ENCODE measurements around the gene C12orf60.

C12orf60 gene

DNA sequence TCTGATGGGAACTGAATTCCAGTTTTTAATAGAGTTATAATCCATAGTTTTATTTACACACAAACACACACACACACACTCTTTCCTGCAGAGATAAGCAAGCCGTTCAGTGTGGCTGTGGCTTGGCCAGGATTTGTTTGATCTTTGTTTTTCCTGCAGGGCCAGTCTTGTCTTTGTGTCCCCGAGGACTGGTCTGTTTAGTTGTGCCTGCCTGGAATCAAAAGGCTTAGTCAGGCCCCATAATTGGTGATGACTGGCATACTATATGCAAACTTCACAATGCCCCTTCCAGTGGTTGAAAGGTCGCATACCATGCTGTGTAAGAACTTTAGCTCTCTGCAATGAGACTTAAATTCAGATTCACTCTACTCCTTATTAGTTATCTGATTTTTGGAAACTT lies 26.2 kb upstream of the C12orf60 start:
- no peak for DNase-seq

GRCh38 chr12:14779834-14780233 lies 23.6 kb upstream of the C12orf60 start:
- DNase-seq, result no peak

- DNase-seq, result no peak
These were observed 22.6 kb upstream of the C12orf60 start for GRCh38 chr12:14780859-14781258.

DNA sequence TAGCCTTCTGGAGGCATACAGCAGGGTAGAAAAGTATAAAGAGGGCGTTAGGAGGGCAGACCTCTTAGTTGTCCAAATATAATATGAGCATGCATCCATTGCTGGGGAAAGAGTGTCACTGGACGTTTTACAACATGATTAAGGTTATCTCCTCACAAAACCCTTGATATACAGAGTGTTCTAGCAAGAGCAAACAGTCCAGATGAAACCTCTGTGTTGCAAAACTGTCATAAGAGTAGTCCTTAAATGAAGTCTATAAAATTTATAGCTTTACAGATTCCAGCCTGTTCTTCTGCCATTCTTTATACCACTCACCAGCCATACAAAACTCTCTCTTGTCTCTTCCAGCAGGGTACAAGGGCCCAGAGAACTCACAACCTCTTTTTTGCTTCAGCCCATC lies 21.9 kb upstream of the C12orf60 start:
- DNase-seq, result no peak

DNA sequence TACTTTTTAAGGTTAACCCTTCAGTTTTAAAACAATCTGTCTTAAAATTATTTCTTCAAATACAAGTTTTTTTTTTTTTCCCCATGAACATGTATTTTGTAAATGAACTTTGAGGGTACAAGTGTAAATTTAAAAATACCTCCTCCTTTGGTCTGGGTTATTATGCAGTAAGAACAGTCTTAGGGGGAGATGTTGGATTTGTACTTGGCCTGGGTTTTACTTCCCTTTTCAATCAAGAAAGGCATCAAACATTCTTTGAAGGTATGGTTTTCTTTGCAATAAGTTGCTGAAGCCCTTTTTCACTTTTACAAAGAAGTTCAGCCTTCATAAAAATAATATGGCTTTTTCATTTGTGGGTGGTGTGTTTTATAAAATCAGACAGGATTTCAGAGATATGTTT lies 20.7 kb upstream of the C12orf60 start:
- no peak for DNase-seq

DNA sequence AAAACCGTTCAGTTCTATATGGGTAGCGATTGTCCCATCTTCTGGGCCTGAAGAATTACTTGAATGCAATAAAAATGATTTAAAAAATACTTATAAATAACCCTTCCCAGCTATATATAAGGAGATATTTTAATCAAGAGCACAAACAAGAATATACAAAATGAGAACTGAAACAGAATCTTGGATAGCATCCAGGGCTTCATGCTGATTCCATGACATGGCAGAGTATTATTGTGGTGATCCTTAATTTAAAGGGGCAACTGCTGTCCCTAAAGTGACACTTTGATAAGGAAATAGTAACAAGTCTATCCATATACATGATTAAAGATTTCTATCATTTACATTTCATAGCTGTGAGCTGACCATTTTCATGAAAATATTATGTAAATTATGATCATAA lies 19.0 kb upstream of the C12orf60 start:
- DNase-seq, result no peak

DNA sequence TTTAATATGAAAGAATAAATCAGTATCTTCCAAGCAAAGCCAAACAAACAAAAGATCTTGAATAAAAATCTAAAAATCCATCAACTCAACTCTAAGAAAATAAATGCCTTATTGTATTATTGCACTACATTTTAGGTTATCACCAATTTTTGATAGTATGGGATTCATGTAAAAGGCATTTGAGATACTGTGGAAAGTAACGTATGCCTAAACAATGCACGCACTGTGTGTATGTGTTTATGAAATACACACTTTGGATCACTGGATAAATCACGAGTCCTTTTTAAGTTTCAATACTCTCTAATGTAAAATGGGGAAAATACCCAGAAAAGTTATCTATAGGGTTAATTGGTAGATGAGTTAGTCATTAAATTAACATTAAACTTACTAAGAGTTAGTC lies 17.9 kb upstream of the C12orf60 start:
- no peak for DNase-seq

DNA sequence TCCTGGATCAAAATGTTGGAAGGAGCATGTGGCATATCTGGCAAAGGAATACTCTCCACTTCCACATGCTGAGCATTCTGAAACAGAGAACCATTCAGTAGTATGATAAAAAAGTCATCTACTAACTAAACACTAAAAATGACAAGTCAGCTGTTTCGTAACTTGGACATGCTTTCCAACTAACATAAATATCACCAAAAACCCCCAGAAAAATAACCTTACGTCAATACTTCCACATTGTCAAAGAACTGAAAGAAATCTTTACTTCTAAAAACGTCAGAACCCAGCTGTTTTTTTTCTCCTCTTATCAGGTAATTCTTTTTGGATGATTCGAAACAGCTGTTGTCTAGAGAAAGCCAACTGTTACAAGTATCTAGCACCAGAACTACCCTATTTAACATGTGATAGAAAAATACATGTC lies 8.4 kb upstream of the C12orf60 start:
- DNase-seq, result no peak

DNA sequence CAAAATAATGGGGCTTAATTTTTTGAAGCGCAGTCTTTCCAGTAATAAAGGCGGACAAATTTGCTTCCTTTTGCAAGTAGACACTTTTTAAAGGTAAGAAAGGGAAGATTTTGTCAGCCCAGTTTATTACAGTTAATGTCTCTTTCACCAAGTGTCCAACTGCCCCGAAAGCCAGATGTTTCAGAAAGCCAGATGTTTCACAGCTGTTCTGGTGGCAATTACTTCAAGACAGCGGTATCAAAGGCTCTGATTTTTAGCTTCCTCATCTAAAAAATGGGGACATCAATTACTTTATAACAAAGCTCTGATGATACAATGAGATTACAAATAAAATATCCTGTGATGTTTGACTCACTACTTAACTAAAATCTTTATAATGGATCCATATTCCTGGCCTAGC lies 1.2 kb upstream of the C12orf60 start:
- no peak for DNase-seq

GRCh38 chr12:14802721-14803010 lies 804 bp upstream of the C12orf60 start:
- DNase-seq, result no peak

DNA sequence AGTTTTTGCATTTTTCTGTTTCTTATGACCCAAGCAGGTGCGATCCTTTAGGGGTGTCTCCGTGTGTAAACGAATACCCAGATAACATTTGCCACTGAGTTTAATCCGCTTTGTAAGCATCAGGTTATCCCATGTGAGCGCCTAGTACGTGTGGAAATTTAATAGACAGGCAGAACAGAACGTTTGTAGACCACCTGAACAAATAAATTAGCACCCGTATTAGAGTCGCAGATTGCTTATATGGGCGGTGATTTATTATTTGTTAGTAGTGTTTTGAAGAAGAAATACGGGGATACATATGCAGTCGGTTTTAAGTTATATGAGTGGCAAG lies 325 bp downstream of the C12orf60 start:
- no peak for DNase-seq

DNA sequence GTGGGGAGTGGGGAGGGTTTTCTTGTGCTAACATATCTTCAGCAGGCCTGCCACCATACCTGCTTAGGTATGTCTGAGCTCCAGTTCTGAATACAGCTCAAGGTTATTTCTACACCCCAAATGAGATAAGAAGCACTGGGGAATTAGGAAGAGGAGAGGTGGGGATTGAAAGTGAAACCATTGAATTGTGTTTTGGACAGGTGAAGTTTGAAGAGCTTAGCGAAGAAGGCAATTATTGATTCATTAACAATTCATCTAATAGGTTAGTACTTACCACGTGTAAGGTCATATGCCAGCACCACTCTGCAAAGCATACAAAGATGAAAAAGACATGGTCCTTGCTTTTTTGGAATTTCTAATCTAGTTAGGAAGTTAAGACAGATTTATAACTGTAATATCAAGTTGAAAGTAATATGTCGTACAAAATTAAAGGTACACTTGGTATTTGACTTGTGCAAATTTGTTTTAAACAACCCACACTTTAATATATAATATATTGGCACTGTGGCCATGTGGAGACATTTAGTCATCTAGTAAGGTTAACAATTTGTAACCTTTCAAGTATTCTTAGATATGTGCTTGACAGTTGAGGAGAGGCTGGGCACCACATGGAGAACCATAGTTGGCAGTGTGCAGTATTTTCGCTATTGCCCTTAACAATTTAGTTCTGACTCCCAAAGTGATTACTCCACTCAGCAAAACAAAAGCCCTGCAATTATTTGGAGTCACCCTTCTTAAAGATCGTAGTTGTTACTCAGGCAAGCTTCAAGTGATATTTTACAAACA lies 6.9 kb downstream of the C12orf60 start:
- DNase-seq, result no peak

DNA sequence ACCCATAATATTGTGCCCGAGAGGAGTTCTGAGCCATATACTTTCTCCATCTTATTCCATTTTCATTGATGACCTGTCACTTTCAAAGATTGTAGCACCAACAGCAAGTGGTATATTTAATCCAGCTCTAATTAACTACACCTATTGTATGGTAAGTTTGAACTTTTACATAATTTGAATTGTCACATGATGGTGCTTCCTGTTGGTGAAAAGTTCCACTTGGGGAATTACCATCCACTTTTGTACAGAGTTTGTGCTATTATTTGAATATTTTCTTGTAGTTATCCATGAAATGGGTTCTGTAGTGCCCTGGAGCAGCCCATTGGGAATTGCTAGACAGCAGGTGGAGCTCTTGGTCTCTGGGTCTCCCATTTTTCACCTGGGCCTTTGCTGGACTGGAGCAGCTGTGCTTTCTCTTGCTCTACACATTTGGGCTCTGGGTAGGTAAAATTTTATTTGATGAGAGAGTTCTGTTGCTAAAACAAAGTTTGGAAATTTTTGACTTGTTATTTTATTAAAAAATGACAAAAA lies 7.5 kb downstream of the C12orf60 start:
- no peak for DNase-seq

DNA sequence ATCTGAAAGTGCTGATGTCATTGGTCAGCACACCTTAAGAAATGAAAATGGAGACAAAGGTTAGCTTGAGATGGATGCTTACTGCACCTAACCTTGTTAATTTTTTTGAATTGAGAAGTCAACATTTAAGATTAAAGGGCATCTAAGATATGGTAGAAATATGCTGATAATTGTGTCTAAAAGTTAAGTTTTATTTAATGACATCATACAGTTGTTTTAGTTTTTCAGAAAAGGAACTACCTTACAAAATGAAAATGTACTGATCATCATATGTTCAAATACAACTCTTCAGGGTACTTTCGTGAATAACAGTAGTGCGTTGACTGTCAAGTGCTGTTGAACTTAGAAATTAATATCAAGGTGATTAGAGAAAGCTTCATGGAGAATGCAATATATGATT lies 8.0 kb downstream of the C12orf60 start:
- no peak for DNase-seq

GRCh38 chr12:14814014-14814413 lies 10.5 kb downstream of the C12orf60 start, which contains the start of gene SMCO3:
SMCO3 (minus strand) TSS chr12:14814182; CDS start chr12:14806680, 7,502 bp downstream.
- no peak for DNase-seq

DNA sequence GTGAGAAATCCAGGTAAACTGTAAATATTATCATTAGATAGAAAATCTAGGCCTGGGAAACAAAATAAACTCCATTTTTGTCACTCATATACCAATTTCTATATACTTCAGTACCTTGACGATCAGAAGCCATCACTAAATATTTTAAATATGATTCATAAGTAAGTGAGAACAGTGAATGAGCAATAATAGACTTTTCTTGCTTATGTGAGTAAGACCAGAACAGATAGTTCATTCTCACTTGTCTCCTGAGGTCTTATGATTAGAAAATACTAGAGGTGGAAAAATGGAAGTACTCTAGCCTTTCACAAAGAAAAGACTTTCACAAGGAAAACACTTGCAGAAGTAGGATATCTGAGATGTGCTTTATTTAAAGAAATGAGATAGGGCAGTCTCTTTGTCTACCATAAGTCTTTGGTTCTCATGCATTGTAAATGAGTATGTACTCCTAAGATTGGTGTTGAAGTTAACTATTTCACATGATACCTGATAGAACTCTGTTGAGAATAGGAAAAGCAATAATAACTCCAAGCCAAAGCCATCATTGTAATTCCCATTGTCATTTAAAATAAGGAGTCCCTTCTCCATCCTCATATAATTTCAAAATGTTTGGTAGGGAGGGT lies 20.7 kb downstream of the C12orf60 start:
- no peak for DNase-seq

DNA sequence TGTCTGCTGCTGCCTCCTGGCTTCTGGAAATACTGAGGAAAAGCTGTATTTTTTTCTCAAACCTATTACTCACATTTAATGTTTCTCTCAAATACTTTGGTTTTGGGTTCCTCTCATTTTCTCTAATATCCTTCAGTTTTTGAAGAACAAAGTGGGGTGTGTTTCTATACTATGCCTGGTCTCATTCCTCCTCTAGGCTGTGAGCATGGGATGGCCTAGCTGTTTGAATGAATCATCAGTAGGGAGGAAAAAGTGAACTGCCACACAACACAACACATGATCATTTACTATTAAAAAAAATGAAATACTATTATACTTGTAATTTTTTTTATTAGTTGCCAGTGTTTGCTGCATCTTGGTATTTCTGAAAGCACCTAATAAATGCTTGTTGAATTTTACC lies 21.8 kb downstream of the C12orf60 start:
- no peak for DNase-seq

DNA sequence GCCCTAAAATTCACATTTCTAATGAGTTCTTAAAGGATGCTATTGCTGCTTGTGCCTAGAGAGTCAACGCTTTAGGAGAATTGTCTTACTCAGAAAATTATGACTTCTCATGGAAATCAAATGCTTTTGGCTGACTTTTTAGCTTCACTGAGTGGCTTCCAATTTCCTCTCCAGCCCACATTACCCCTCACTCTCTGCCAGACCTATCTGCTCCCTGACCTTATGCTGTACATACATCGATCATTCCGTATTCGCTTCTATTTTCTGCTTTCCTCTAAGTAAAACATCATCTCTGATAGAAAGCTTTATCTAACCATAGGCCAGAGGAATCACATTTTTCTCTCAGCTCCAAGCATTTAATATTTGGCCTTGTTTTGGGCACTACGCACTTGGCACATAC lies 23.0 kb downstream of the C12orf60 start:
- DNase-seq, result no peak

DNA sequence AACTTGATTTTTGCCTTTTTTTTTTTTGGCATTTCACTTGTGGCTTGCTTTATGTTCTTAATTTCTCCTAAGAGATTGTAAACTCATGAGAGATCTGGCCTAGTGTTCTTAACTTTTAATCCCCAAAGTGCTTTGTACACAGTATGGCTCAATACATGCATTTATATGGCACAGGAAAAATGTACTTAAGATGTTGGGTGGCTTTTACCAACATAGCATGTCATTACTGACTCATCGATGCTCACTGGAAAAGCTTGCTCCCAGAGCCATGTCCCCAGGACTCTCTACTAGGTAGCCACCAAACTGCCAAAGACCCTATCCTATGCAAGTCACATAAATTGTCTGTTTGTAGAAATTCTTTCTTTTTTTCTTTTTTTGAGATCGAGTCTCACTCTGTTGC lies 23.6 kb downstream of the C12orf60 start:
- DNase-seq, result no peak

DNA sequence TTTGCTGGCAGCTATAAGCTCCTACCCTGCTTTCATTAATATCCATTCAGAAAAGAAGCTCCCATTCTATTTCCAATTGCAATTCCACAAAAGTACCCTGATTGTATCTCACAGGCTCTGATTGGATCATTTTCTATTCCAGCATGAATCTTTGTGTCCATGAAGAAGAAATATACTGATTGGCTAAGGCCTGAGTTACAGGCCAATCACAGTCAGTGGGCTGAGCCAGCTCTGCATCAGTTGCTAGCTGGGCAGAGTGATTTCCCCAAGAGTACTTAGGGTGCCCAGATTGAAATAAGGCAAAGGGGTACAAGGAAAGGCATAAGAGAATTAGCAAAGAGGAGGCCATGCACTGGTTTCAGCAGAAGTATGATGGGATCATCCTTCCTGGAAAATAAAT lies 25.4 kb downstream of the C12orf60 start:
- DNase-seq, result no peak

GRCh38 chr12:14833336-14833735 lies 29.9 kb downstream of the C12orf60 start:
- no peak for DNase-seq

DNA sequence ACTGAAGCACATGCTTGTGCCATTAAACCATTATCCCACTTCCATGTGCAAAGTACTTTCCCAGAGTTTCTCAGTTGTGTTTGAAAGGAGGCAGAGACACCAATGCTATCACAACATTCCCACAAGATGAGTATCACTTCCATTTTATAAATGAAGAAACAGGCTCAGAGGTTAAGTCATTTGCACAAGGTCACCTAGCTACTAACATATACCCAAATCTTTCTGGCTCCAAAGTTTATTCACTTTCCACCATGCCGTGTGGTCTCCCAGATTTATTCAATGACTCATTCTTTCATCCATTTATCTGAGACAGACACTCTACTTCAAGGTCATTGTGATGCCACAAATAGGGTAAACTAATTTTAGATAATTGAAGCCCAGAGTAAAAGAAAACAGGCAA lies 30.5 kb downstream of the C12orf60 start:
- no peak for DNase-seq

DNA sequence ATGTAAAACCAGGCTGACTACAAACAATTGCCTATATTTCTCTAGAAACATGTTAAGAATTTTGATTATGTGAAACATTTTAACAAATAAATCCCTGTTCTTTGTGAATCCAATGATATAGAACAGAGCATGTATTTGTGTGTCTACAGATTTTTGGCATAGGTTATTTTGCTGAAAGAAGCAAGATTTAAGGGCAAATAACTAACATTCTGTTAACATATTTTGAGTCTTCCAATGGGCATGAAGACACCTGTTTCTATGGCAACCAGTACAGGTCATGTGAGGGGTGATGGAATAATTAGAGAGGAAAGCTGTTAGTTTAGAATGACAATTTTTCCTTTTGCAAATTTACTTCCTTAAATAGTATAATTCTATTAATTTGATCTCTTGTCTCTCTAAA lies 31.0 kb downstream of the C12orf60 start:
- DNase-seq, result no peak

- DNase-seq, result no peak
These were observed 33.1 kb downstream of the C12orf60 start for GRCh38 chr12:14836336-14837210.

Measured in stimulated activated CD4-positive, alpha-beta T cell treated with anti-CD3 and anti-CD28 coated beads, Interleukin-4, amount 100 ng/mL, for 24 hours (primary cell).